ENCODE data around the gene THSD7A. TPM values are rescaled to one million over a fixed set of nuclear protein-coding genes. Genes with fewer than 3 reads are reported as not detected.

The THSD7A gene
- total and polyA plus RNA-seq, 2 of the 4 experiments (the other 2 are of a cell fraction), result 0.02 to 0.18 TPM

DNA sequence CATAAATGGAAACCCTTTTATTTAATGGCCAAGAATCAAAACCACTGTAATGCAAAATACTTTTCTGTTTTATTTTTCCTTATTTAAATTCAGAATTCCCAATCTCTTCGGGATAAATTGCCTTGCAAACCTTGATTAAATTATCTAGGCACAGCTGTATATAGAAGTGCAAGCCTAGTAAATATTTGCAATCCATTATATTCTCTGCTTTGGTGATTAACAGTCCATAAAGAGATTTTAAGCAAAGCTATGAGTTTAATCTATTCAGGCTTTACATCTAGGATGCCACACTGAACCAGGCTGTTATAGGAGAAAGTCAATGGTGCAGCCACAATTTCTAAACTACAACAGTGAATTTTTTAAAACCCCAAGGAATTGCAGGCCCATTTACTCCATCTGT is 43.6 kb upstream of the THSD7A start:
- DNase-seq (no peak), ATAC-seq (ENCODE audit: low read depth) (no peak)
- dilution Hi-C loops (cut with HindIII; ENCODE audit: low sequenced_read_pairs, unreplicated experiment) (no loop called here), in situ Hi-C loops (cut with MboI; ENCODE audit: low sequenced_read_pairs) (no loop called here), intact Hi-C loops (cut with micrococcal nuclease) (no loop called here)
- WGBS, 2 experiments (ENCODE audit: extremely low coverage in 2 of 2, insufficient read length in 1 of 2), result no CpG with 5 or more reads among the region's 1 CpG
- Histone ChIP-seq H3K23ac (ENCODE audit: low read depth, low read length) (no peak overlapping the region), H3K18ac (ENCODE audit: low read depth, low read length) (no peak overlapping the region), H3K27me3 (ENCODE audit: control insufficient read depth, insufficient read depth, low read length) (no peaks in the 10 kb centered on the region), H2BK5ac (ENCODE audit: low read depth, low read length, poor library complexity, severe bottlenecking) (no peak overlapping the region), H2BK20ac (ENCODE audit: low read depth, low read length) (no peak overlapping the region), H3K9me1 (ENCODE audit: insufficient read depth, low read length) (no peaks in the 10 kb centered on the region), H3K27ac (ENCODE audit: insufficient read depth, low read length) (no peak overlapping the region), H3K9ac (ENCODE audit: low read depth, low read length) (no peak overlapping the region), H3K4me3 (ENCODE audit: insufficient read depth, low read depth, low read length) (no peak overlapping the region), H2AFZ (replicated peaks; ENCODE audit: low read length, poor library complexity) (no peak overlapping the region), H3K14ac (replicated peaks; ENCODE audit: low read depth, low read length) (no peak overlapping the region), H2BK120ac (ENCODE audit: low read depth, low read length) (no peak overlapping the region), H3K9me3 (ENCODE audit: control insufficient read depth, insufficient read depth, low read length) (no peaks in the 10 kb centered on the region), H4K91ac (ENCODE audit: insufficient read depth, low read depth, low read length) (no peak overlapping the region), H4K20me1 (ENCODE audit: insufficient read depth, low read length) (no peaks in the 10 kb centered on the region), H4K8ac (ENCODE audit: low read depth in 2 of 2, low read length in 2 of 2) (no peak overlapping the region), H3K36me3 (ENCODE audit: control insufficient read depth, insufficient read depth, low read length) (no peaks in the 10 kb centered on the region), H3K4me2 (ENCODE audit: low read depth, low read length) (no peak overlapping the region), H2AK5ac (ENCODE audit: low read depth, low read length) (no peak overlapping the region), H3K4me1 (ENCODE audit: control insufficient read depth, insufficient read depth, low read length) (no peaks in the 10 kb centered on the region), H3K79me1 (ENCODE audit: low read depth in 1 of 2, low read length in 2 of 2) (no peaks in the 10 kb centered on the region), H2AK9ac (replicated peaks; ENCODE audit: low read depth, low read length, poor library complexity) (no peak overlapping the region), H4K5ac (ENCODE audit: low read depth, low read length) (no peak overlapping the region), H3K56ac (ENCODE audit: extremely low read depth, insufficient read depth, low read length) (no peak overlapping the region), H3K4ac (ENCODE audit: low read depth, low read length) (no peak overlapping the region), H2BK15ac (ENCODE audit: low read depth, low read length) (no peak overlapping the region)
- CTCF ChIA-PET, result interaction anchor here (0.5 kb wide), 2 partner anchors 14 to 56 kb away, joined by 3 read pairs; no protein-coding TSS in a partner anchor
- BruUV-seq (replicated peaks), result no TSS peak
- POLR2A ChIA-PET (ENCODE audit: unreplicated experiment), result no interaction called here
- no peak for TF ChIP-seq MXI1 (IDR thresholded peaks at IDR 0.05; ENCODE audit: borderline replicate concordance, low read depth, low read length)
- no peak for TF ChIP-seq RFX5 (IDR thresholded peaks at IDR 0.05; ENCODE audit: low read depth, low read length)
- TF ChIP-seq SMC3 (IDR thresholded peaks at IDR 0.05; ENCODE audit: low read depth, low read length), result no peak
- no peak for TF ChIP-seq RCOR1 (IDR thresholded peaks at IDR 0.05; ENCODE audit: insufficient replicate concordance, low read length)
- TF ChIP-seq, protein P1, sequence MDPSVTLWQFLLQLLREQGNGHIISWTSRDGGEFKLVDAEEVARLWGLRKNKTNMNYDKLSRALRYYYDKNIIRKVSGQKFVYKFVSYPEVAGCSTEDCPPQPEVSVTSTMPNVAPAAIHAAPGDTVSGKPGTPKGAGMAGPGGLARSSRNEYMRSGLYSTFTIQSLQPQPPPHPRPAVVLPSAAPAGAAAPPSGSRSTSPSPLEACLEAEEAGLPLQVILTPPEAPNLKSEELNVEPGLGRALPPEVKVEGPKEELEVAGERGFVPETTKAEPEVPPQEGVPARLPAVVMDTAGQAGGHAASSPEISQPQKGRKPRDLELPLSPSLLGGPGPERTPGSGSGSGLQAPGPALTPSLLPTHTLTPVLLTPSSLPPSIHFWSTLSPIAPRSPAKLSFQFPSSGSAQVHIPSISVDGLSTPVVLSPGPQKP (IDR thresholded peaks at IDR 0.05; ENCODE audit: borderline replicate concordance, low read depth, low read length), result no peak
- TF ChIP-seq CHD1 (IDR thresholded peaks at IDR 0.05; ENCODE audit: low read depth, low read length), result no peak

Measured in IMR-90 (cell line).